K562 (cell line): ENCODE data around the gene SRGAP3. TPM values are rescaled to one million over a fixed set of nuclear protein-coding genes. Genes with fewer than 3 reads are reported as not detected.

Source experiments
- ARID3A ChIP-seq: IDR thresholded peaks from 2 replicates; pipeline ENCODE4 v1.6.1; 2012; ENCODE audit warnings: low read depth, low read length, improper control_type of control experiment, borderline replicate concordance
- CTCF ChIP-seq, 3 experiments: IDR thresholded peaks in 2 of 3; conservative IDR thresholded peaks in 1 of 3; 2 replicates each; pipeline ENCODE4 v1.5.1; 2011 to 2012; ENCODE audit warnings: low read length in 3 of 3, mild to moderate bottlenecking in 3 of 3, control low read depth in 2 of 3, improper control_type of control experiment in 1 of 3, inconsistent platforms in 1 of 3, low read depth in 1 of 3, mixed read lengths in 1 of 3, moderate library complexity in 1 of 3; ENCODE audit not compliant: insufficient read depth in 2 of 3
- E2F4 ChIP-seq: sonication (generic); formaldehyde crosslinking; IDR thresholded peaks from 2 replicates; pipeline ENCODE4 v1.8.0; 2022; ENCODE audit warnings: mild to moderate bottlenecking, low read depth, missing genetic modification reagents
- KLF16 ChIP-seq: IDR thresholded peaks from 2 replicates; pipeline ENCODE4 v1.6.1; 2016; ENCODE audit warnings: antibody characterized with exemption
- MIER1 ChIP-seq: fragments of 450-650 bp; IDR thresholded peaks from 2 replicates; pipeline ENCODE4 v1.6.1; 2016; ENCODE audit warnings: antibody characterized with exemption, mild to moderate bottlenecking, low read depth
- MXI1 ChIP-seq: IDR thresholded peaks from 2 replicates; pipeline ENCODE4 v1.6.1; 2011; ENCODE audit warnings: low read depth, mild to moderate bottlenecking, improper control_type of control experiment, low read length
- PHF20 ChIP-seq: fragments of 450-650 bp; IDR thresholded peaks from 2 replicates; pipeline ENCODE4 v1.6.1; 2018; ENCODE audit not compliant: partially characterized antibody
- POLR2AphosphoS2 ChIP-seq: IDR thresholded peaks from 2 replicates; pipeline ENCODE4 v1.6.1; 2012; ENCODE audit warnings: low read length, improper control_type of control experiment
- RREB1 ChIP-seq: fragments of 250-450 bp; sonication (Bioruptor Pico); IDR thresholded peaks from 2 replicates; pipeline ENCODE4 v1.4.0; 2020
- SMC3 ChIP-seq: conservative IDR thresholded peaks from 2 replicates; pipeline ENCODE4 v1.6.1; 2011; ENCODE audit warnings: low read depth, low read length, improper control_type of control experiment; ENCODE audit not compliant: insufficient read depth
- SRSF7 ChIP-seq: fragments of 200-400 bp; formaldehyde crosslinking; optimal IDR thresholded peaks from 2 replicates; pipeline ENCODE3; 2017; ENCODE audit warnings: mild to moderate bottlenecking, low read depth, low read length
- UBTF ChIP-seq, 2 experiments: IDR thresholded peaks; 2 replicates each; pipeline ENCODE4 v1.6.1; 2012; ENCODE audit warnings: improper control_type of control experiment in 2 of 2, low read depth in 2 of 2, low read length in 2 of 2, borderline replicate concordance in 1 of 2
- ZFP36 ChIP-seq: fragments of 150-350 bp; IDR thresholded peaks from 2 replicates; pipeline ENCODE4 v1.6.1; 2018; ENCODE audit warnings: low read length, low read depth; ENCODE audit not compliant: partially characterized antibody
- ZNF217 ChIP-seq: sonication (generic); formaldehyde crosslinking; IDR thresholded peaks from 2 replicates; pipeline ENCODE4 v1.8.0; 2022; ENCODE audit warnings: mild to moderate bottlenecking, missing genetic modification reagents
- polyA plus RNA-seq, 8 experiments: library from polyadenylated mRNA; depleted of rRNA in 4 of 8; stranded (reverse) in 5 of 8; unstranded in 3 of 8; fragments of >200 nt; fragmentation: Nextera tagmentation in 2 of 8; fragmentation: Illumina TruSeq in 1 of 8; extraction: Ambion mirVana in 2 of 8; extraction: Trizol in 1 of 8; gene quantifications; 2 replicates each; pipeline versions ENCODE4 v1.2.1 to v1.2.3, GENCODE V29; 2011 to 2014; ENCODE audit warnings: inconsistent platforms in 1 of 8, missing spikeins in 1 of 8
- total RNA-seq, 7 experiments: library from RNA; depleted of rRNA in 6 of 7; stranded (reverse); fragments of >200 nt in 6 of 7; fragmentation: Illumina TruSeq in 2 of 7; extraction: Trizol in 2 of 7; gene quantifications; 2 replicates each; pipeline versions ENCODE4 v1.2.1 to v1.2.3, GENCODE V29; 2011 to 2021; ENCODE audit warnings: low replicate concordance in 1 of 7

The SRGAP3 gene
- total and polyA plus RNA-seq, 9 of the 15 experiments (the other 6 are each of a cell fraction or from before 2014, with no cell fraction given) = 0.11 to 0.85 (median 0.35) TPM; not detected in 2

- TF ChIP-seq CTCF (IDR thresholded peaks at IDR 0.05 in 2 of 3, conservative IDR thresholded peaks at IDR 0.05 in 1 of 3; ENCODE audit: insufficient read depth in 2 of 3, low read depth in 1 of 3, low read length in 3 of 3) = peak; percentile 89 to 97 (median 89)
- TF ChIP-seq MIER1 = no peak
- TF ChIP-seq POLR2AphosphoS2 = no peak
- TF ChIP-seq KLF16 = peak; percentile 64; the same call in 1 of the 2 replicates
- TF ChIP-seq SRSF7 = no peak
- TF ChIP-seq E2F4 (CRISPR knock-in tag) = no peak
- TF ChIP-seq ARID3A = 0 out of 2 replicates have a peak, but pooled peaks have one; percentile 19
- peak; percentile 91 for TF ChIP-seq SMC3
- TF ChIP-seq ZNF217 (CRISPR knock-in tag) = no peak
- TF ChIP-seq UBTF (IDR thresholded peaks at IDR 0.05; ENCODE audit: borderline replicate concordance in 1 of 2, low read depth in 2 of 2, low read length in 2 of 2) = no peak
- TF ChIP-seq PHF20 = no peak
- no peak for TF ChIP-seq MXI1
- no peak for TF ChIP-seq ZFP36
- no peak for TF ChIP-seq RREB1 (CRISPR knock-in tag)
Measured at GRCh38 chr3:9067352-9067975, 182.0 kb downstream of the SRGAP3 start (continued).
